ENCODE data around the gene RPL12. TPM values are rescaled to one million over a fixed set of nuclear protein-coding genes. Genes with fewer than 3 reads are reported as not detected.
"Not testable (repeated sequence)": the region's sequence is repeated elsewhere in the genome, so short reads cannot be mapped to it uniquely, and the experiment has no call there.

RPL12 gene
- total and polyA plus RNA-seq, 2 experiments from 2014 or later, result 392 to 1,720 TPM

DNA sequence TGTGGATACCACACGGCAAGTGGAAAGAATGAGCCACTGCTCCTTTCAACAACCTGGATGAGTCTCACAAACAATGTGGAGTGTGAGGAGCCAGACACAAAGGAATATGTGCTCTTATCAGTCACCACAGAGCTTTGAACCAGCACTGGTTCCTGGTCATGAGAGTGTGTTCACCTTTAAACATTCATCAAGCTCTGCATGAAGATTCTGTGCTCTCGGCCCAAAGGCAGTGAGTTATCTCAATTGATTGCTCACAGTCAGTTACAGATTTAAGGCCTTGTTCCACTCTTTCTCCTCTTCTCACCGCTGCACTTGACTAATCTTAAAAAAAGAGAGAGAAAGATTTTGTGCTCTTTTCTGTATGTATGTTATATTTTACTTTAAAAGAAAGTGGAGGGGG, 19.5 kb upstream of the RPL12 start:
- no peak for DNase-seq (ENCODE audit: low spot score)

DNA sequence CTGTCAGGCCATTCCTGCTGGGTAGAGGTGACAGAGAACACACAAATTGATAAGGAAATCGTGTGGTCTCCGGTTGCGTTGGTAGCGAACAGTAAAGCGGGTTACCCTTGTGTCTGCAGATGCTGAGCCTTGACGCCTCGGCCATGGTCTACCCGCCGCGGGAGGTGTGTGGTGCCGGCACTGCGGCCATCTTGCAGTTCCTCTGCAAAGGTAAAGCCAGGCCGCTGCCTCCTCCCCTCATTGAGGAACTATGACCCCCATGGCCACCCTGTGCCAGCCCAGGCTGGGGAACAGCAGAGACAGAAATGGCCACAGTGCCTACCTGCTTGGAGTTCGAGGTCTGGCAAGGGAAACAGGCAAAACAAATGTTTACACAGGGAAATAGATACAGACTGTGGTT, 16.4 kb upstream of the RPL12 start:
- no peak overlapping the region for H3K27ac ChIP-seq
- no peak for TF ChIP-seq EZH2 (IDR thresholded peaks at IDR 0.05; ENCODE audit: borderline replicate concordance)
- TF ChIP-seq, protein P1, sequence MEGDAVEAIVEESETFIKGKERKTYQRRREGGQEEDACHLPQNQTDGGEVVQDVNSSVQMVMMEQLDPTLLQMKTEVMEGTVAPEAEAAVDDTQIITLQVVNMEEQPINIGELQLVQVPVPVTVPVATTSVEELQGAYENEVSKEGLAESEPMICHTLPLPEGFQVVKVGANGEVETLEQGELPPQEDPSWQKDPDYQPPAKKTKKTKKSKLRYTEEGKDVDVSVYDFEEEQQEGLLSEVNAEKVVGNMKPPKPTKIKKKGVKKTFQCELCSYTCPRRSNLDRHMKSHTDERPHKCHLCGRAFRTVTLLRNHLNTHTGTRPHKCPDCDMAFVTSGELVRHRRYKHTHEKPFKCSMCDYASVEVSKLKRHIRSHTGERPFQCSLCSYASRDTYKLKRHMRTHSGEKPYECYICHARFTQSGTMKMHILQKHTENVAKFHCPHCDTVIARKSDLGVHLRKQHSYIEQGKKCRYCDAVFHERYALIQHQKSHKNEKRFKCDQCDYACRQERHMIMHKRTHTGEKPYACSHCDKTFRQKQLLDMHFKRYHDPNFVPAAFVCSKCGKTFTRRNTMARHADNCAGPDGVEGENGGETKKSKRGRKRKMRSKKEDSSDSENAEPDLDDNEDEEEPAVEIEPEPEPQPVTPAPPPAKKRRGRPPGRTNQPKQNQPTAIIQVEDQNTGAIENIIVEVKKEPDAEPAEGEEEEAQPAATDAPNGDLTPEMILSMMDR (IDR thresholded peaks at IDR 0.05; ENCODE audit: poor library complexity), result no peak
- TF ChIP-seq EZH2phosphoT487 (IDR thresholded peaks at IDR 0.05; ENCODE audit: low read depth, severe bottlenecking, unreplicated experiment), result no peak
- no peaks in the 10 kb centered on the region for H3K79me2 ChIP-seq
- H3K4me1 ChIP-seq (ENCODE audit: insufficient read depth), result no peaks in the 10 kb centered on the region
- no peaks in the 10 kb centered on the region for H3K9me3 ChIP-seq (ENCODE audit: low read depth)
- H4K20me1 ChIP-seq (ENCODE audit: insufficient read depth, poor library complexity, severe bottlenecking), result no peaks in the 10 kb centered on the region
- H3K36me3 ChIP-seq (replicated peaks; ENCODE audit: insufficient read depth, low read depth), result no peaks in the 10 kb centered on the region
- no peaks in the 10 kb centered on the region for H3K27me3 ChIP-seq
- no peak overlapping the region for H3K4me3 ChIP-seq
- no peak overlapping the region for H3K4me2 ChIP-seq
- no peak overlapping the region for H2AFZ ChIP-seq
- no peak for DNase-seq (ENCODE audit: low spot score)
- WGBS (ENCODE audit: low lambda C conversion rate, missing lambda C conversion rate), result 92% methylated on average over 14 of the region's 14 CpGs
- no peaks in the 10 kb centered on the region for H3K9me2 ChIP-seq (replicated peaks; ENCODE audit: insufficient read depth)

More for the DNA sequence above, 19.5 kb upstream of the RPL12 start:
- H3K27me3 ChIP-seq, result no peaks in the 10 kb centered on the region
- no peaks in the 10 kb centered on the region for H3K9me2 ChIP-seq (replicated peaks; ENCODE audit: insufficient read depth)
- TF ChIP-seq, protein P1 (IDR thresholded peaks at IDR 0.05; ENCODE audit: poor library complexity), result no peak
- TF ChIP-seq EZH2 (IDR thresholded peaks at IDR 0.05; ENCODE audit: borderline replicate concordance), result no peak
- TF ChIP-seq EZH2phosphoT487 (IDR thresholded peaks at IDR 0.05; ENCODE audit: low read depth, severe bottlenecking, unreplicated experiment), result no peak
- no peaks in the 10 kb centered on the region for H3K36me3 ChIP-seq (replicated peaks; ENCODE audit: insufficient read depth, low read depth)
- no peaks in the 10 kb centered on the region for H3K4me1 ChIP-seq (ENCODE audit: insufficient read depth)
- H3K9me3 ChIP-seq (ENCODE audit: low read depth), result no peaks in the 10 kb centered on the region
- H4K20me1 ChIP-seq (ENCODE audit: insufficient read depth, poor library complexity, severe bottlenecking), result no peaks in the 10 kb centered on the region
- no peaks in the 10 kb centered on the region for H3K79me2 ChIP-seq
- H3K4me2 ChIP-seq, result no peak overlapping the region
- H2AFZ ChIP-seq, result no peak overlapping the region
- no peak overlapping the region for H3K4me3 ChIP-seq
- WGBS (ENCODE audit: low lambda C conversion rate, missing lambda C conversion rate), result 86% methylated on average over 3 of the region's 3 CpGs
- no peak overlapping the region for H3K27ac ChIP-seq

DNA sequence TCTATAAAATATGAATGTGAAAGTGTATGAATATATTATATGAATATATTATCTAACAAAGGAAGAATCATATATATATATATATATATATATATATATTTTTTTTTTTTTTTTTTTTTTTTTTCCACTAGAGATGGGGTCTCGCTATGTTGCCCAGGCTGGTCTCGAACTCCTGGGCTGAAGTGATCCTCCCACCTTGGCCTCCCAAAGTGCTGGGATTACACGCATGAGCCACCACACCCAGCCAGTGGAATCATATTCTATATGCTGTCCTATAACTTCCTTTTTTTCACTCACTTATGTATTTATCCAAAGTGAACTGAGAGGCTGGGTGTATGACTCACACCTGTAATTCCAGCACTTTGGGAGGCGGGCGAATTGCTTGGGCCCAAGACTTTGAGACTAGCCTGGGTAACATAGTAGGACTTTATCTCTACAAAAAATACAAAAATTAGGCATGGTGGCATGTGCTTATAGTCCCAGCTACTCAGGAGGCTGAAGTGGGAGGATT, 15.3 kb upstream of the RPL12 start:
- not testable (repeated sequence) for H2AFZ ChIP-seq; H3K79me2 ChIP-seq; H3K9me2 ChIP-seq (replicated peaks; ENCODE audit: insufficient read depth); H3K36me3 ChIP-seq (replicated peaks; ENCODE audit: insufficient read depth, low read depth); H3K9me3 ChIP-seq (ENCODE audit: low read depth); H3K27ac ChIP-seq; H3K4me2 ChIP-seq; H4K20me1 ChIP-seq (ENCODE audit: insufficient read depth, poor library complexity, severe bottlenecking); DNase-seq (ENCODE audit: low spot score); H3K4me1 ChIP-seq (ENCODE audit: insufficient read depth); H3K27me3 ChIP-seq; H3K4me3 ChIP-seq
- WGBS (ENCODE audit: low lambda C conversion rate, missing lambda C conversion rate), result 99% methylated on average over 5 of the region's 5 CpGs

DNA sequence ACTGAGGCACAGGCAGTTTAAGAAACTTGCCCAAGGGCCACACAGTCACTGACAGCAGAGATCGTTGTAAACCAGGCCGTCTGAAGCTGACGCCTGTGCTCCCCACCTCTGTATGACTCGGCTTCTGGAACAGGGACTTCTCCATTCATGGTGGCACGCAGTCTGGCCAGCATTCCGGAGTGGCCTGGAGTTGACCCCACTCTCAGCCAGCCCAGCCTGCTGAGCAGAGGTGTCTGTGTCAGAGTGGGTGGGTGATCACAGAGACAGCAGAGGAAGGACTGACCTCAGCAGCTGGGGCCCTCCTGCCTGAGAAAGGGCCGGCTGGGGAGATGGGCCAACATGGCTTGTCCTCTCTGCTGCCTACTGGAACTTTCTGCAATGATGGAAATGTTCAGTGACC, 12.7 kb upstream of the RPL12 start:
- Histone ChIP-seq H3K4me1 (ENCODE audit: insufficient read depth) (no peaks in the 10 kb centered on the region), H3K9me2 (replicated peaks; ENCODE audit: insufficient read depth) (no peaks in the 10 kb centered on the region), H2AFZ (no peak overlapping the region), H3K36me3 (replicated peaks; ENCODE audit: insufficient read depth, low read depth) (no peaks in the 10 kb centered on the region), H3K4me3 (no peak overlapping the region), H3K79me2 (no peaks in the 10 kb centered on the region), H4K20me1 (ENCODE audit: insufficient read depth, poor library complexity, severe bottlenecking) (no peaks in the 10 kb centered on the region), H3K27ac (peak overlapping the region; percentile 34), H3K4me2 (no peak overlapping the region), H3K27me3 (no peaks in the 10 kb centered on the region), H3K9me3 (ENCODE audit: low read depth) (no peaks in the 10 kb centered on the region)
- TF ChIP-seq EZH2 (IDR thresholded peaks at IDR 0.05; ENCODE audit: borderline replicate concordance) (no peak), EZH2phosphoT487 (IDR thresholded peaks at IDR 0.05; ENCODE audit: low read depth, severe bottlenecking, unreplicated experiment) (no peak)
- TF ChIP-seq, protein P1 (IDR thresholded peaks at IDR 0.05; ENCODE audit: poor library complexity), result no peak
- peak; percentile 36 for DNase-seq (ENCODE audit: low spot score)
- 48% methylated on average over 7 of the region's 7 CpGs for WGBS (ENCODE audit: low lambda C conversion rate, missing lambda C conversion rate)

Measured in hepatocyte (in vitro differentiated cells).